ACC112 (cell line): Measurements from ENCODE around the gene ENSA.
"Not testable (repeated sequence)": the region's sequence is repeated elsewhere in the genome, so short reads cannot be mapped to it uniquely, and the experiment has no call there.

Experiments
- H2AFZ ChIP-seq: fragments of 200-600 bp; sonication (generic); one replicate; pipeline ENCODE4 v1.6.0; 2017; ENCODE audit warnings: antibody characterized with exemption, low read length; ENCODE audit not compliant: unreplicated experiment
- H3K27ac ChIP-seq: fragments of 200-600 bp; sonication (generic); 2 replicates; pipeline ENCODE4 v1.5.1; 2014; ENCODE audit warnings: low read depth, mild to moderate bottlenecking, antibody characterized with exemption, low read length, moderate library complexity
- H3K27me3 ChIP-seq: fragments of 200-600 bp; sonication (generic); 2 replicates; pipeline ENCODE4 v1.6.1; 2014; ENCODE audit warnings: mild to moderate bottlenecking, antibody characterized with exemption, low read length, moderate library complexity, mixed read lengths; ENCODE audit not compliant: insufficient read depth
- H3K36me3 ChIP-seq: fragments of 200-600 bp; sonication (generic); 2 replicates; pipeline ENCODE4 v1.6.1; 2016; ENCODE audit warnings: mild to moderate bottlenecking, antibody characterized with exemption, low read length, moderate library complexity, mixed read lengths; ENCODE audit not compliant: insufficient read depth
- H3K4me1 ChIP-seq: fragments of 200-600 bp; sonication (generic); one replicate; pipeline ENCODE4 v1.6.1; 2016; ENCODE audit warnings: low read length, mixed read lengths; ENCODE audit not compliant: insufficient read depth, unreplicated experiment, control insufficient read depth
- H3K4me3 ChIP-seq: fragments of 200-600 bp; sonication (generic); 2 replicates; pipeline ENCODE4 v1.5.1; 2014; ENCODE audit warnings: mild to moderate bottlenecking, low read depth, low read length
- H3K79me2 ChIP-seq: fragments of 200-600 bp; sonication (generic); one replicate; pipeline ENCODE4 v1.6.0; 2016; ENCODE audit warnings: low read length; ENCODE audit not compliant: control insufficient read depth, unreplicated experiment, insufficient read depth

ENSA gene

GRCh38 chr1:150605451-150605731 is 24.0 kb downstream of the ENSA start:
- H3K4me3 ChIP-seq, H2AFZ ChIP-seq, H3K27me3 ChIP-seq, H3K79me2 ChIP-seq, H3K36me3 ChIP-seq: not testable (repeated sequence)
- Histone ChIP-seq H3K27ac (peak overlapping the region; percentile 99), H3K4me1 (peaks cover 30% of the 10 kb centered on the region)

GRCh38 chr1:150604226-150604588 is 25.2 kb downstream of the ENSA start:
- Histone ChIP-seq H3K27ac (peak overlapping the region; percentile 99), H3K36me3 (no peaks in the 10 kb centered on the region; the same call in 1 of the 2 replicates), H3K4me3 (0 out of 2 replicates have a peak overlapping the region, but pooled peaks have one; percentile 8), H2AFZ (no peak overlapping the region), H3K27me3 (no peaks in the 10 kb centered on the region), H3K79me2 (no peaks in the 10 kb centered on the region), H3K4me1 (peaks cover 20% of the 10 kb centered on the region)

DNA sequence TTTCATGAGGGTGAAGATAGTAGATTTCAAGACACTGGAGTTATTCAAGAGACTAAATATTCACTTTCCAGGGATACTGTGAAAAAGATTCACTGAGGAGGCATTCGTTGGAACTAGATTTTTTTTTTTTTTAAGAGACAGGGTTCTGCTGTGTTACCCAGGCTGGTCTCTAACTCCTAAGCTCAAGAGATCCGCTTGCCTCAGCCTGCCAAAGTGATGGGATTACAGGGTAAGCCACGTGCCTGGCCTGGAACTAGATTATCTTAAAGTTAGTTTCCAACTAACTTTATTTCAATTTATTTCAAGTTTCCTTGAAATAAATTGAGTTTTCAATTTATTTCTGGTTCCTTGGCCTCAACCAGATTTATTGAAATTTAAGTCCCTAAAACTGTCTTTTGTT is 25.7 kb downstream of the ENSA start:
- H3K27ac ChIP-seq: peak overlapping the region; percentile 99
- no peak overlapping the region for H3K4me3 ChIP-seq
- H3K4me1 ChIP-seq: peaks cover 17% of the 10 kb centered on the region
- no peaks in the 10 kb centered on the region; the same call in 1 of the 2 replicates for H3K36me3 ChIP-seq
- no peaks in the 10 kb centered on the region for H3K79me2 ChIP-seq
- no peaks in the 10 kb centered on the region for H3K27me3 ChIP-seq
- no peak overlapping the region for H2AFZ ChIP-seq

- H3K27me3 ChIP-seq: not testable (repeated sequence)
Measured at GRCh38 chr1:150602372-150602771, 27.0 kb downstream of the ENSA start.

DNA sequence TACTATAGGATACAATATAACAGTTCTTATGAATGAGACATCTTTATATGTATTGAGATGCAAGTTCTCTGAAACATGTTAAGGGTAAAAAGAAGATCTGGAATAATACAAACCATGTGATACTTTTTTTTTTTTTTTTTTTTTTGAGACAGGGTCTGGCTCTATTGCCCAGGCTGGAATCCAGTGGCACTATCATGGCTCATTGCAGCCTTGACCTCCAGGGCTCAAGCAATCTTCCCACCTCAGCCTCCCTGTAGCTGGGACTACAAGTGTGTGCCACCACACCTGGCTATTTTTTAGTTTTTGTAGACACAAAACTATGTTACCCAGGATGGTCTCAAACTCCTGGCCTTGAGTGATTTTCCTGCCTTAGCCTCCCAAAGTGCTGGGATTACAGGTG is 27.9 kb downstream of the ENSA start:
- Histone ChIP-seq H3K27ac (no peak overlapping the region), H3K36me3 (no peaks in the 10 kb centered on the region; the same call in 1 of the 2 replicates), H3K4me1 (peaks cover 22% of the 10 kb centered on the region), H3K27me3 (no peaks in the 10 kb centered on the region), H3K4me3 (no peak overlapping the region), H2AFZ (no peak overlapping the region), H3K79me2 (no peaks in the 10 kb centered on the region)

More at GRCh38 chr1:150602372-150602771, 27.0 kb downstream of the ENSA start:
- H3K27ac ChIP-seq, H3K36me3 ChIP-seq, H3K4me3 ChIP-seq, H3K79me2 ChIP-seq, H2AFZ ChIP-seq: not testable (repeated sequence)
- H3K4me1 ChIP-seq: peaks cover 17% of the 10 kb centered on the region

GRCh38 chr1:150598346-150598745 is 31.1 kb downstream of the ENSA start:
- H3K36me3 ChIP-seq, H2AFZ ChIP-seq: not testable (repeated sequence)

GRCh38 chr1:150596976-150597375 is 32.4 kb downstream of the ENSA start:
- Histone ChIP-seq H3K27ac (0 out of 2 replicates have a peak overlapping the region, but pooled peaks have one; percentile 23), H3K4me1 (peaks cover 9% of the 10 kb centered on the region), H3K36me3 (no peaks in the 10 kb centered on the region)

More at GRCh38 chr1:150598346-150598745, 31.1 kb downstream of the ENSA start:
- H3K27me3 ChIP-seq, H3K79me2 ChIP-seq, H3K27ac ChIP-seq, H3K4me3 ChIP-seq, H3K4me1 ChIP-seq: not testable (repeated sequence)

GRCh38 chr1:150596095-150596892 is 33.1 kb downstream of the ENSA start:
- Histone ChIP-seq H3K27me3 (no peaks in the 10 kb centered on the region), H3K27ac (peak overlapping the region; percentile 69)

More at GRCh38 chr1:150596976-150597375, 32.4 kb downstream of the ENSA start:
- H2AFZ ChIP-seq: no peak overlapping the region
- no peaks in the 10 kb centered on the region for H3K79me2 ChIP-seq
- H3K4me3 ChIP-seq: no peak overlapping the region
- no peaks in the 10 kb centered on the region for H3K27me3 ChIP-seq

GRCh38 chr1:150582371-150582770 is 47.0 kb downstream of the ENSA start:
- Histone ChIP-seq H3K79me2 (peaks cover 34% of the 10 kb centered on the region), H2AFZ (no peak overlapping the region), H3K4me1 (peaks cover 6% of the 10 kb centered on the region), H3K4me3 (no peak overlapping the region), H3K27me3 (no peaks in the 10 kb centered on the region), H3K36me3 (peaks cover 19% of the 10 kb centered on the region), H3K27ac (0 out of 2 replicates have a peak overlapping the region, but pooled peaks have one; percentile 28)

More at GRCh38 chr1:150596095-150596892, 33.1 kb downstream of the ENSA start:
- no peaks in the 10 kb centered on the region for H3K79me2 ChIP-seq
- H3K36me3 ChIP-seq: no peaks in the 10 kb centered on the region
- H2AFZ ChIP-seq: no peak overlapping the region
- H3K4me3 ChIP-seq: no peak overlapping the region
- H3K4me1 ChIP-seq: peaks cover 9% of the 10 kb centered on the region

DNA sequence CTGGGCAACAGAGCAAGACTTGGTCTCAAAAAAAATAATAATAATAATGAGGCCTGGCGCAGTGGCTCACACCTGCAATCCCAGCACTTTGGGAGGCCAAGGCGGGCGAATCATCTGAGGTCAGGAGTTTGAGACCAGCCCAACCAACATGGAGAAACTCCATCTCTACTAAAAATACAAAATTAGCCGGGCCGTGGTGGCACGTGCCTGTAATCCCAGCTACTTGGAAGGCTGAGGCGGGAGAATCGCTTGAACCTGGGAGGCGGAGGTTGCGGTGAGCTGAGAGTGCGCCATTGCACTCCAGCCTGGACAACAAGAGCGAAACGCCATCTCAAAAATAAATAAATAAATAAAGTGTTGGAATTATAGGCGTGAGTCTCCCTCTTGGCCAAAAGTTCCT is 47.5 kb downstream of the ENSA start:
- not testable (repeated sequence) for H3K27ac ChIP-seq, H3K4me1 ChIP-seq, H2AFZ ChIP-seq, H3K27me3 ChIP-seq, H3K4me3 ChIP-seq
- peaks cover 38% of the 10 kb centered on the region for H3K79me2 ChIP-seq
- H3K36me3 ChIP-seq: peaks cover 23% of the 10 kb centered on the region

DNA sequence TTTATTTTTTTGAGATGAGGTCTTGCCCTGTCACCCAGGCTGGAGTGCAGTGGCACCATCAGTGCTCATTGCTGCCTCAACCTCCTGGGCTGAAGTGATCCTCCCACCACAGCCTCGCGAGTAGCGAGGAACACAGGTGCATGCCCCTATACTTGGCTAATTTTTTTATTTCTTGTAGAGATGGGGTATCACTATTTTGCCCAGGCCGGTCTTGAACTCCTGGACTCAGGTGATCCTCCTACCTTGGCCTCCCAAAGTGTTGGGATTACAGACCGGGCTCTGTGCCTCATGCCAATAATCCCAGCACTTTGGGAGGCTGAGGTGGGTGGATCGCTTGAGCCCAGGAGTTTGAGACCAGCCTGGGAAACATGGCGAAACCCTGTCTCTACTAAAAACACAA is 48.0 kb downstream of the ENSA start:
- peaks cover 28% of the 10 kb centered on the region for H3K36me3 ChIP-seq
- not testable (repeated sequence) for H3K27ac ChIP-seq, H3K27me3 ChIP-seq, H3K4me1 ChIP-seq, H2AFZ ChIP-seq, H3K4me3 ChIP-seq
- peaks cover 44% of the 10 kb centered on the region for H3K79me2 ChIP-seq
